ENCODE measurements around the gene KDM1B. TPM values are rescaled to one million over a fixed set of nuclear protein-coding genes. Genes with fewer than 3 reads are reported as not detected.

KDM1B gene
- total RNA-seq, 2 donors from 2014 or later, result 8.4 to 8.7 TPM

DNA sequence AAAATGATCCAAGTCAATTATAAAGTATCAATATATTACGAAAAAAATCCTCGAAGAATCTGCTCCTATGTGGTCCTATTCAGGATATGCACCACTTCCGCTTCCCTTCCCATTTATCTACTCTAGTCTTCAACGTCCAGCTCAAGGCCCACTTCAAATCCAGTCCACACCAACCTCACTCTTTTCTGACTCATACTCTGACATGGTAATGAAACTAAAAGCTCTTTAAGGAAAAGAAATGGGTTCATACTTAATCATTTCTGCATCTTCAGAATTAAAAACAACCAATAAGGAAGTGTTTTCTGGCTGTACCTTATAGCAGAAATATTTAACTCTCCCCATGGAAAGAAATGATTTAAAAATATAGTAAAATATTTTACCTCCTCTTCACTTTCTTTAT is 94.0 kb downstream of the KDM1B start:
- H3K9me3 ChIP-seq (ENCODE audit: control insufficient read depth, low read length, poor library complexity, severe bottlenecking), result no peaks in the 10 kb centered on the region
- ATAC-seq, result no peak
- Mint-ChIP-seq H3K36me3 (ENCODE audit: low read depth) (peaks cover 10% of the 10 kb centered on the region), H3K27me3 (no peaks in the 10 kb centered on the region), H3K4me3 (no peak overlapping the region), H3K4me1 (peaks cover 33% of the 10 kb centered on the region), H3K27ac (peak overlapping the region; percentile 27)
- DNase-seq, result no peak

DNA sequence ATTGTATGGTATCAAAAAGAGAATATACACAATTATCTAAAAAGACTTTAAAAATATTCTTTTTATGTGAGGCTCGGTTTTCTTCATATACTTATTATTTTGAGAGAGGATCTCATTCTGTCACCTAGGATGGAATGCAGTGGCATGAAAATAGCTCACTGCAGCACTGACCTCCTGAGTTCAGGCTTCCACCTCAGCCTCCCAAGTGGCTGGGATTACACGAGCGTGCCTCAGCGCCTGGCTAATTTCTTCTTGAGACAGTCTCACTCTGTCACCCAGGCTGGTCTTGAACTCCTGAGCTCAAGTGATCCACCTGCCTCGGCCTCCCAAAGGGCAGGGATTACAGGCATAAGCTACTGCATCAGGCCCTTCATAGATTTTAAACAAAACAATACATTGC is 98.4 kb downstream of the KDM1B start:
- H3K4me3 Mint-ChIP-seq, result no peak overlapping the region
- H3K36me3 Mint-ChIP-seq (ENCODE audit: low read depth), result peaks cover 10% of the 10 kb centered on the region

DNA sequence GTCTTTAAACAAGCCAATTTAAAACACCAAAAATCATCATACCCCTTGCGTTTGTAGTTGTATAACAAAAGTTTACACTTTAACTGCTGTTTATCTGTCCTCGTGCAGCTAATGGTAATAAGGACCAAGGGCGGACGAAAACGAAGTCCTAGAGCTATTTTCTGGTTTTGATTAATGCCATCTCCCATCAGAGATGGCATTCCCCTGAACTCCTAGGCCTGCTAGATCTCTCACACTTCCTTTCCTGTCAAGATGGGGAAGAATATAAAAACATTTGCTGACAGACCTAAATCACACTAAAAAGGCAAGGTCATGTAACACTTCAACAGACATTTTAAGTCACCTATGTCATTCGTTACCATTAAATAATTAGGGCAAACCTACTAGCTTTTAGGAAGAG is 99.6 kb downstream of the KDM1B start:
- H3K4me1 Mint-ChIP-seq, result peaks cover 28% of the 10 kb centered on the region
- H3K4me3 Mint-ChIP-seq, result no peak overlapping the region
- no peaks in the 10 kb centered on the region for H3K9me3 ChIP-seq (ENCODE audit: control insufficient read depth, low read length, poor library complexity, severe bottlenecking)
- no peak overlapping the region for H3K27ac Mint-ChIP-seq
- no peaks in the 10 kb centered on the region for H3K27me3 Mint-ChIP-seq
- H3K36me3 Mint-ChIP-seq (ENCODE audit: low read depth), result peaks cover 3% of the 10 kb centered on the region
- no peak for ATAC-seq
- no peak for DNase-seq

More for the DNA sequence above, 98.4 kb downstream of the KDM1B start:
- peaks cover 32% of the 10 kb centered on the region for H3K4me1 Mint-ChIP-seq
- no peak for ATAC-seq
- no peaks in the 10 kb centered on the region for H3K27me3 Mint-ChIP-seq
- no peaks in the 10 kb centered on the region for H3K9me3 ChIP-seq (ENCODE audit: control insufficient read depth, low read length, poor library complexity, severe bottlenecking)
- H3K27ac Mint-ChIP-seq, result no peak overlapping the region
- DNase-seq, result no peak

DNA sequence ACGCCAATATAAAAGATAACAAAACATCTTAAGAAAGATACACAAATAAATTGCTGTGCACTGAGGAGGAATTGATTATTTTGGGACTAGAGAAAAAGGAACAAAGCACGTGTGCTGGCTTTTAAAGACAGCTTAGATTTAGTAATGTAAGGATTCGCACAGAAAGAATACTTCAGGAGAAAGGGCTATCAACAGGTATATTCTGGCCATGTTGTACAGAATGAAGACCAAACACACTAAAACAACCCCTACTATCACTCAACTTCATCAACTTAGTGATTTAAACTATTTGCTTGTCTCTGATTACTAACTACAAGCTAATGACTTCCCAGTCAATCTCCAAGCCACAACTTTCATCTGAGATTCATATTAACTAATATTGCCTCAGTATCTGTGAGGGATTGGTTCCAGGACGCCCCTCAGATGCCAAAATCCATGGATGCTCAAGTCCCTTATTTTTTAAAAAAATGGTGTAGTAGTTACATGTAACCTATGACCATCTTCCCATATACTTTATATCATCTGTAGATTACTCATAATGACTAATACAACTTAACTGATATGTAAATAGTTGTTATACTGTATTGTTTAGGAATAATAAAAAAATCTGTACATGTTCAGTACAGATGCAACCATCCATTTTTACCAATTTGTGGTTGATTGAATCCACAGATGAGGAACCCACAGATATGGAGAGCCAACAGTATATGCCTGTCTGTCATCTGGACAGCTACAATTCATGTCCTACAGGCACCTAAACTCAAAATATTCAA is 104.6 kb downstream of the KDM1B start:
- H3K9me3 ChIP-seq (ENCODE audit: control insufficient read depth, low read length, poor library complexity, severe bottlenecking), result no peaks in the 10 kb centered on the region
- Mint-ChIP-seq H3K4me1 (peaks cover 40% of the 10 kb centered on the region), H3K27me3 (no peaks in the 10 kb centered on the region), H3K4me3 (peak overlapping the region; percentile 63), H3K27ac (peak overlapping the region; percentile 97), H3K36me3 (ENCODE audit: low read depth) (peaks cover 6% of the 10 kb centered on the region)
- ATAC-seq, result no peak
- DNase-seq, result no peak

DNA sequence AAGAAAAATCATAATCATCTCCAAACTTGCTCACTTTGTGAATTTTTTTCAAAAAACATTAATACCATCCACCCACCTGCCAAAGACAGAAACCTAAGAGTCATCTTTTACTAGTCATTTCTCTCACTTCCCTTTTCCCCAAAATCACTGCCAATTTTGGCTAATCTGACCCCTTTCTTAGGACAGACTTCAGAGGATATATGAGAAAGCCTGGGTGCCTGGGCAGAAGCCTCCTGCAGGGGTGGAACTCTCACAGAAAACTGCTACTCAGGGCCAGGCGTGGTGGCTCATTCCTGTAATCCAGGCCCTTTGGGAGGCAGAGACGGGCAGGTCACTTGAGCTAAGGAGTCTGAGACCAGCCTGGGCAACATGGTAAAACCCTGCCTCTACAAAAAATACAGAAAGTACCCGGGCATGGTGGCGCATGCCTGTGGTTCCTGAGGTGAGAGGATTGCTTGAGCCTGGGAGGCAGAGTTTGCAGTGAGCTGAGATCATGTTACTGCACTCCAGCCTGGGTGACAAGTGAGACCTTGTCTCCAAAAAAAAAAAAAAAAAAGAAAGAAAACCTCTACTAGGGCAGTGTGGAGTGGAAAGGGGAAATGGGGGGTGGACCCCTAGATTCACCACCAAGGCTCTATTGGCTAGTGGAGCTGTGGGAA is 105.4 kb downstream of the KDM1B start:
- ATAC-seq (no peak), DNase-seq (no peak)
- Mint-ChIP-seq H3K27ac (peak overlapping the region; percentile 97), H3K4me1 (peaks cover 41% of the 10 kb centered on the region), H3K36me3 (ENCODE audit: low read depth) (peaks cover 2% of the 10 kb centered on the region), H3K4me3 (peak overlapping the region; percentile 71), H3K27me3 (no peaks in the 10 kb centered on the region)
- no peaks in the 10 kb centered on the region for H3K9me3 ChIP-seq (ENCODE audit: control insufficient read depth, low read length, poor library complexity, severe bottlenecking)

DNA sequence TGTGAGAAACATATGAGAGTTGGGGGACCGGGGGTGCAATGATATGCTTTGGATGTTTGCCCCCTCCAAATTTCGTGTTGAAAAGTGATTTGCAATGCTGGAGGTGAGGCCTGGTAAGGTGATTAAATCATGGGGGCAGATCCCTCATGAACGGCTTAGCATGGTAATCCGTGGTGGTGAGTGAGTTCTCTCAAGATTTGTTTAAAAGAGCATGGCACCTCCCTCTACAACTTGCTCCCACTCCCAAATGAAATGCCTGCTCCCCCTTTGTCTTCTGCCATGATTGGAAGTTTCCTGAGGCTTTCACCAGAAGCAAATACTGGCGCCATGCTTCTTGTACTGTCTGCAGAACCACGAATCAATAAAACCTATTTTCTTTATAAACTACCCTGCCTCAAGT is 106.7 kb downstream of the KDM1B start:
- peak overlapping the region; percentile 69 for H3K4me3 Mint-ChIP-seq
- H3K27me3 Mint-ChIP-seq, result no peaks in the 10 kb centered on the region
- no peaks in the 10 kb centered on the region for H3K9me3 ChIP-seq (ENCODE audit: control insufficient read depth, low read length, poor library complexity, severe bottlenecking)
- H3K27ac Mint-ChIP-seq, result peak overlapping the region; percentile 97
- H3K36me3 Mint-ChIP-seq (ENCODE audit: low read depth), result peaks cover 2% of the 10 kb centered on the region
- DNase-seq (no peak), ATAC-seq (no peak)
- H3K4me1 Mint-ChIP-seq, result peaks cover 42% of the 10 kb centered on the region

DNA sequence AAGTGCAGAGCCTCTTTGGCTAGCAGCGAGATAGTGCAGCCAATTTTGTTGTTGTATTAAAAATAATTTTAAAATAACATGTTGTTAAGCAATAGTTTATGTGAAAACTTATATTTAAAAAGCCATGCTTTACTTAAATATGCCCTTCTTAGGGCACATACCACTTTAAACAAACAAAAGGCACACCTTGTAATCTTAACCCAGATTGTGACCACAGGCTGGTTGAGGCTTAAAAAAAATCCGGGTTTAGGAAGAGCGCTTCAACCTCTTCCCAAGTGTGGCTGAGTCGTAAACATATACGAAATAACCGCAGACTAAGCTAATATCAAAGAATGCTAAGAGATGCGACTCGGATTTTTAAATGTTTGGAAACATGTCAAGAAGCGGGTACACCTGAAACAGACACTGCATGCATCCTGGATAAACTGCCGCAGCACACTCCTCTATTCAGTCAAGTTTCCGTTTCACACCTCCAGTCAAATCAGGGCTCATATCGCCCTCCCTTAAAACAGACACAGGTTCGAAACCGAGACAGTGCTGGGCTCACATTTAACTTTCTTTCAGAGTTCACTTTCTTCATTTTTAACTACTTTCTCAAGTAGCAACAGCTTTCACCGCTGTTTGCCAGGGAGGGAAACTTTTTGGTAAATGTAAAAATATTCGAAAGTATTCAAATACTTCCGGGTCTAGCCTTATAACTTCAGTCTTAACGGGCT is 107.6 kb downstream of the KDM1B start:
- no peaks in the 10 kb centered on the region for H3K27me3 Mint-ChIP-seq
- ATAC-seq (peak; percentile 48), DNase-seq (peak in 1 of 3 donors; percentile 15)
- no peaks in the 10 kb centered on the region for H3K9me3 ChIP-seq (ENCODE audit: control insufficient read depth, low read length, poor library complexity, severe bottlenecking)
- H3K4me1 Mint-ChIP-seq, result peaks cover 42% of the 10 kb centered on the region
- H3K4me3 Mint-ChIP-seq, result peak overlapping the region; percentile 97
- peak overlapping the region; percentile 97 for H3K27ac Mint-ChIP-seq
- peaks cover 2% of the 10 kb centered on the region for H3K36me3 Mint-ChIP-seq (ENCODE audit: low read depth)

DNA sequence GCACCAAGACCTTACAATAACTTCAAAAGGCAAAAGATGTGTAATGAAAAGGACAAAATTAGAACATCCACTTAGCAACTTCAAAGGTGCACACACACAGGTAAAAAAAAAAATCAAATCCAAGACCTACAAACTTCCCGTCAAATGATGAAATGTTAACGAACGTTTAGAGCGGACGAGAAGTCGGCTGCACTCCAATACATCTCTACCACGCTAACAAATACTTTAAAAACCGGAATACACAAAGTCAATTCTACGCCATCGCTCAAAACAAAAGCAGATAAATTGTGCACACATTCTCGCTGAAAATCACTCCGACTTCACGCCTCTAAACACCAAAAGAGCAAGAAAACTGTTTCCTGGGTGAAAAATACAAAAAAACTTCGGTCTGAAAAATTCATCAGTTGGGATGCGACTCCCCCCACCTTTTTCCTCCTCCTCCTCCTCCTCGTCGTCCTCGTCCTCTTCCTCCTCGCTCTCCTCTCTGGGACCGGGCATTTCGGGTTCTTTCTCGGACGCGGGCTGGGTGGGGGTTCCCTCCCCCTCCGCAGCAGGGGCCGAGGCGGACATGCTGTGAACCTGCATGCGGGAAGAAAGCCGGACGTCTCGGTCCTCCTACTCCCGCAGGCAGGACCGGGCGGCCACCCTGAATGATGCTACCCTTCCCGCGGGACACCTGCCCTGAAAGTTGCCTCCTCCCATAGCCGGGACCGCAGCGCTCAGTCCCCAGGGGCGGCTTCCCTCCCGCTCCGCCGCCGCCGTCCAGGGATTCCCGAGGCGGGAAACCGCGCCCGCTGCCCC is 108.4 kb downstream of the KDM1B start:
- H3K36me3 Mint-ChIP-seq (ENCODE audit: low read depth), result peaks cover 2% of the 10 kb centered on the region
- H3K4me1 Mint-ChIP-seq, result peaks cover 42% of the 10 kb centered on the region
- ATAC-seq (peak; percentile 19), DNase-seq (peak in 2 of 3 donors; percentile 22 to 26)
- no peaks in the 10 kb centered on the region for H3K9me3 ChIP-seq (ENCODE audit: control insufficient read depth, low read length, poor library complexity, severe bottlenecking)
- H3K27me3 Mint-ChIP-seq, result no peaks in the 10 kb centered on the region
- H3K27ac Mint-ChIP-seq, result peak overlapping the region; percentile 97
- H3K4me3 Mint-ChIP-seq, result peak overlapping the region; percentile 97

DNA sequence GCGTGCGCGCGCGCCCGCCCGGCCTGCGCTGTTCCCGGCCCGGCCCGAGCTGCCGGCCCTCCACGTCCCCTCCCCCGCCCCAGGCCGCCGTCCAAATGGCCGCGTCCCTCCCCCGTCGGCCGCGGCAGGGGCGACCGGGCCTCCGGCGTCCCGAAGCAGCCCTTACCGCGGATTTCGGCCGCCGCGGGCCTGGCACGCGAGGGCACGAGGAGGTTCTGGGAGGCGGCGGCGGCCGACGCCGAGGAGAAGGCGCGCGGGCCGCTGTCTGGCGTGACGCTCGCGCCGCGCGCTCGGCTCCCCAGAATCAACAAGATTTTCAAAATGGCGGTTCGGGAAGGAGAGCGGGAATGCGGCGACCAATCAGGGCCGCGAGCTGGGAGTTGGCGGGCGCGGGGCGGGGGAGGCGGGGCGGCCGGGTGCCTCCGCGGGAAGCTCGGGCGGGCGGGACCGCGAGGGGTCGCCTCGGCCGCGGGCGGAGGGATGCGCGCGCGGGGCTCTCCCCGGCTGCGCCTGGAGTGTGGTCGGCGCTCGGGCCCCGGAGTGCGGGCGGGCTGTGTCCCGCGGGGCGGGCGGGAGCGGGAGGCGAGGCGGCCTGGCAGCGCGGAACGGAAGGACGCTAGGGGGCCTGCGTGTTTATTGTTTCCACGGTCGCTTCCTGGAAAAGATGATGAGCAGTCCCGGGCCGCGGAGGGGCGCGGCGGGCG is 109.1 kb downstream of the KDM1B start, which contains the start of gene DEK:
Gene DEK (minus strand): TSS at position 312 of the 704 bp plus-strand sequence. CDS start 543 bp downstream, outside the sequence.
- Mint-ChIP-seq H3K4me3 (peak within 1 kb of the TSS; percentile 97), H3K27ac (peak within 1 kb of the TSS; percentile 97), H3K4me1 (peaks cover 42% of the 10 kb centered on the region), H3K36me3 (ENCODE audit: low read depth) (peaks cover 2% of the 10 kb centered on the region), H3K27me3 (no peaks in the 10 kb centered on the region)
- peak; percentile 66 to 79 (median 78) for DNase-seq
- ATAC-seq, result peak; percentile 78
- no peaks in the 10 kb centered on the region for H3K9me3 ChIP-seq (ENCODE audit: control insufficient read depth, low read length, poor library complexity, severe bottlenecking)

DNA sequence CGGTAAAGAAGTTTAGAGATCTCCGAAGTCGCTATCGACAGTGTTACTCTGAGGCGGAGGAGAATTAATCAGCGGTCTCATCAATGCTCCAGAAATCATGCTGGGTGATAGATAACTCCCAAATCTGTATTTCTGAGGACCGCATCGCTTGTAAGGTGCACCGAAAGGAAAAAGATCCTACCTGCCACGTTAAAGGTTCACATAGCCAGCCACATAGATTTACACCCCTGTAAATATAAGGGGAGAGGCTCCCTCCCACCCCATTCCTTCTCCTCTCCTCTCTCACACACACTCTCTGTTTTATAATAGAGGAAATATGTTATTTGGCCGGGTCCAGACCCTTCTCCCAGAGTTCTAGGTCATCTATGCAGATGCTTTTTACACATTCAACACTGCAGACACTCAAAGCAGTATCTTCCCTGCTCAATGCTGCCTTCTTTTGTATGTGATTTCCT is 109.7 kb downstream of the KDM1B start:
- Mint-ChIP-seq H3K4me3 (peak overlapping the region; percentile 93), H3K36me3 (ENCODE audit: low read depth) (peaks cover 2% of the 10 kb centered on the region), H3K4me1 (peaks cover 36% of the 10 kb centered on the region), H3K27me3 (no peaks in the 10 kb centered on the region), H3K27ac (peak overlapping the region; percentile 93)
- ATAC-seq (no peak), DNase-seq (no peak)
- no peaks in the 10 kb centered on the region for H3K9me3 ChIP-seq (ENCODE audit: control insufficient read depth, low read length, poor library complexity, severe bottlenecking)

DNA sequence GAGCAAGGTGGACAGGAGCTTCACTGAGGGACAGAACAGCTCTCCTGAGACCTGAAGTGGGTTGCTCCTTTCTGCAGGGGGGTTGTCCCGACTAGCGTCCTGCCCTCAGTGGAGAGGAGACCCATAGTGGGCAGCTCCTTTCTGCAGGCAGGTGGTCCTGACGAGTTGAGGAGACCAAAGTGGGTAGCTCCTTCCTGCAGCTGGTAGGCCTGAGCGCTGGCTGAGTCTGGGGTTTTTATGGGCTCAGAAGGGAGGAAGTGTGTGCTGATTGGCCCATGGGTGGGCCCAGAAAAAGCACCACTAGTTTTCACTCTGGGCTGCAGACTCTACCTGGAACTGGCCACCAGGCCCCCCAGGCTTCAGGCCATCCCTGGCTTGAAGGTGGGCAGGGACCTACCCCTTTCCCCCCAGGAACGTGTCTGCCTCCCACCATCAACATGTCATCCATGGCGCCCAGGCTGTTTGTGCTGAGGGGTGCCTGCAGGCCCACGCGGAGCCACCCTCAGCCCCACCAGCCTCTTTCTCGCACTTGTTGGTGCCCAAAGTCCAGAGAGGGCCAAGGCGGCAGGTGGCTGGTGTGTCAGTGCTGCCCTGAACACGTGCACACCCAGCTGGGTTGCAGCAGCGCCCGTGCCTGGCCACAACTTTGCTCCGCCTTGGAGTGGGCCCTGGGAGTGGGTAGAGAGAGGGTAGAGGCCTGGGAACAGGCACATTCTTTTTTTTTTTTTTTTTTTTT is 110.7 kb downstream of the KDM1B start:
- peak overlapping the region; percentile 93 for H3K27ac Mint-ChIP-seq
- H3K27me3 Mint-ChIP-seq, result no peaks in the 10 kb centered on the region
- H3K36me3 Mint-ChIP-seq (ENCODE audit: low read depth), result peaks cover 2% of the 10 kb centered on the region
- DNase-seq, result no peak
- H3K4me1 Mint-ChIP-seq, result peaks cover 28% of the 10 kb centered on the region
- peak overlapping the region; percentile 93 for H3K4me3 Mint-ChIP-seq
- ATAC-seq, result no peak
- H3K9me3 ChIP-seq (ENCODE audit: control insufficient read depth, low read length, poor library complexity, severe bottlenecking), result no peaks in the 10 kb centered on the region

Measured in T-helper 17 cell (primary cell).